ENCODE data around the gene TAF1D.
"Not testable (repeated sequence)": the region's sequence is repeated elsewhere in the genome, so short reads cannot be mapped to it uniquely, and the experiment has no call there.

The TAF1D gene

DNA sequence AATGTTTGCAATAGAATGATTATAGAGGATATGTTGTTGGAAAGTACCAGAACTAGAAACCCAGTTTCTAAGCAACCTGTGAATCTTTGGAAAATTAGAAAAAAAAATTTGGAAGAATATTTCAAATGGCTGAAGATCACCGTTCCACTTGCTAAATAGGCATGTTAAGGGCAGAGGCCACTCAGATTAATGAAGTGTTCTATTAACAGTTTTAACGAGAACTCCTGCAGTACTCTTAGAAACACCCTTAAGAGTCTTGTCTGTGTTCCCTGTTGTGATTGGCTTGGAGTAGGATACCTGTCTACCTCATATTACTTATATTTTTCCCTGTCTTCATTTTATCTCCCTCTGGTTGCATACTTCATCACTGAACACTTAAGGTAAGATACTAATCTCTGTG lies 4.8 kb upstream of the TAF1D start:
- DNase-seq, result no peak

- not testable (repeated sequence) for DNase-seq
These were observed 3.9 kb upstream of the TAF1D start for GRCh38 chr11:93745005-93745755.

DNA sequence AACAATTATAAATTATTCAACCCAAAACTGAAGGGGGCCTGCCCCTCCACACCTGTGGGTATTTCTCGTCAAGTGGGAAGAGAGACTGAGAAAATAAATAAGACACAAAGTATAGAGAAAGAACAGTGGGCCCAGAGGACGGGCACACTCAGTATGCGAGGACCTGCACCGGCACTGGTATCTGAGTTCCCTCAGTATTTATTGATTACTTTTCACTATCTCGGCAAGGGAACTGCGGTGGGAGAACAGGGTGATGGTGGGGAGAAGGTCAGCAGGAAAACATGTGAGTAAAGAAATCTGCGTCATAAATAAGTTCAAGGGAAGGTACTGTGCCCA lies 3.3 kb upstream of the TAF1D start:
- no peak for DNase-seq

DNA sequence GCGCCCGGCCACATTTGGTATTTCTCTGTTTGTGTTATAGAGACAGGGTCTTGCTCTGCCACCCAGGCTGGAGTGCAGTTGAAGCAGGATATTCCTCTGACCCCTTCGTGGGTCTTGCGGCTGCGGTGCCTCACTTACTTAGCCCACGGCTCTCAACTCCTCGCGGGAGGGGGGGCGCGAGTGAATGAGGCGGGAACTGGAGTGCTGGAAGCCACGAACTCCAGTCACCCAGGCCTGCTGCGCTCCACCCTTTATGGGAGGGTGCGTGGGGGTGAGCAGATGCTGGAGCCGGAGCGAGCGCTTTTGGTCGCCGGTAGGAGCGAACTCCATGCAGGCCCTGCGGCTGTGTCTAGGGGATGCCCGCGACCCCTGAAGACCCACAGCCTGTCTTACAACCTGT lies 2.0 kb upstream of the TAF1D start:
- no peak for DNase-seq

DNA sequence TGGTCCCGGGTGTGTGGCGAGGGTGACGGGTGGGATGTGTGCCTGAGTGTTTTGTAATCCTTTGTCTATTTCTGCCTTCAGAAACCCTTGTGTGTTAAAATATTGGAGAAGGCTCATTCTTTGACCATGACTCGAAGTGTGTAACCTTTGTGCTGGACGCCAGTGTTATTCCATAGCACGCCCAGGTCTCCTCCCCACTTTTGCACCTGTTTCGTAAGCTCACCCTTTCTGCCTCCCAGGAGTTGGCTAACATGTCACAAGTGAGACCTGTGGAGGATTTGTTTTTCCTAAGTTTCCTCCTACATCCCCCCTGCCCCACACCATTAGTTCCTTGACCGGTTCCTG lies 559 bp upstream of the TAF1D start:
- peak; percentile 58 for DNase-seq

DNA sequence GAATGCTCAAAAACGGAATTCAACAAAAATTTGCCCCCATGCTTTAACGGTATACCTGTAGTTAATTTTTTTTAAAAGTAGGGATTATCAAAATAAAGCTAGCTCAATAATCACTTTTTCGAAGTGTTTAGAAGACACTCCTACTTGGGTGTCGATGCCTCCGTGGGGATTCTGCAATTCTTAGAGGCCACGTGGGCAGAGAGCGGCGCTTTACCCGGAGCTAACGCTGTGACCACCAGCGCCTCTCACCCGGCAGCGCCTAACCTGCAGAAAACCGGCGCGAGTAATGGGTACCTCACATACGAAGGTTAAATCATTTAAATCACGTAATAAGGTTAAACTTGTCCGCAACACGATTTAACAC lies 583 bp downstream of the TAF1D start:
- peak; percentile 61 for DNase-seq

DNA sequence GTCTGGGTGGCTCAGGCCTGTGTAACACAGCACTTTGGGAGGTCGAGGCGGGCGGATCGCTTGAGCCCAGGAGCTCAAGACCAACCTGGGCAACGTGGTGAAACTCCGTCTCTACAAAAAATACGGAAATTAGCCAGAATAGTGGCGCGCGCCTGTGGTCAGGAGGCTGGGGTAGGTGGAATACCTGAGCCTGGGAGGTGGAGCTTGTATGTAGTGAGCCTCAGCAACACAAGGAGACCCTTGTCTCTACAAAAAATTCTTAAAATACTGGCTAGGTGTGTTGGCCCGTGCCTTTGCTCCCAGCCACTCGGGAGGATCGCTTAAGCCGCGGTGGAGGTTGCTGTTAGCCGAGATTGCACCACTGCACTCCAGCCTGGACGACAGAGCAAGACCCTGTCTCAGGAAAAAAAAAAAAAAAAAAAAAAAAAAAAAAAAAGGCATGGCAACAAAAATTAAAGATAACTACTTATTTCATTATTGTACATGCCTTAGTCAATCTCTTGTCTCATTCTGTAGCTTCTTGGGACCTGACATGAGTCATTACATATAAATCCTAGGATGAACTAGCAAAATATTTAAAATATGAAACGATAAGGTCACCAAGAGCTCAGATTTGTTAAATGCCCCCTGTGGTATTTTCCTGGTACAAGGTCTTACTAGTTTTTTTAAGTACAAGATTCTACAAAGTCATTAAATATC lies 1.1 kb downstream of the TAF1D start:
- no peak for DNase-seq

- no peak for DNase-seq
These were observed 2.6 kb downstream of the TAF1D start for GRCh38 chr11:93738647-93739081.

DNA sequence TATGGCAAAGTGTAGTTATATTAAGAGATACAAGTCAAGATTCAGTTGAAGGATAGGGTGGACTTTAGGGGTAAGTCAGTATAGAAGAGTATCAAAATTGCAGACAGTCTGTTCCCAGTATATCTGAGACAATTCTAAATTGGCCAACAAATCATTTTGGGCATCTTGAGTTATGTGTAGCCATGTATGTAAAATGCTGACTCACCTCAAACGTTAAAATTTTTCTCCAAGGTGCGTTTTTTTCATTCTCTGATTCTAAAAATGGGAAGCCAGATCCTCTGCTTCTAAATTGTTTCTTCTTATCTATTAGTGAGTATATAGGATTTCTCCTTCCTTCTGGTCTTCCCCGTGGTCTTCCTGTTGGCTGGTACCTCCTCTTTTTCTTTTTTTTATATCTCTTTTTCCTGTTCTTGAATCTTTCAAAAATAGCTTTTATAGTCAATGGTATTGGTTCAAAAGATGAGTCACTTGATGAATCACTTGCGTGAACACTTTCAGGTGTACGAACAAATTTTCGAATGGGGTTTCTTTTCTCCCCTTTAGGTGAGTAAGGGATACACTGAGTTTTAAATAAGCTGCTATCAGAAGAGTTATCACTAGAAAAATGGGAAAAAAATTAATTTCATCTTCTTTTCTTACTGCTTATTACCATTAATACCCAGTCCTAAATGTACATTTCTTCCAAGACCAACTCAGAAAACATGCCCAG lies 3.2 kb downstream of the TAF1D start:
- no peak for DNase-seq

- no peak for DNase-seq
These were observed 5.2 kb downstream of the TAF1D start for GRCh38 chr11:93736129-93736528.

- no peak for DNase-seq
These were observed 5.7 kb downstream of the TAF1D start for GRCh38 chr11:93735627-93736026.

- no peak for DNase-seq
These were observed 6.7 kb downstream of the TAF1D start for GRCh38 chr11:93734427-93735222.

DNA sequence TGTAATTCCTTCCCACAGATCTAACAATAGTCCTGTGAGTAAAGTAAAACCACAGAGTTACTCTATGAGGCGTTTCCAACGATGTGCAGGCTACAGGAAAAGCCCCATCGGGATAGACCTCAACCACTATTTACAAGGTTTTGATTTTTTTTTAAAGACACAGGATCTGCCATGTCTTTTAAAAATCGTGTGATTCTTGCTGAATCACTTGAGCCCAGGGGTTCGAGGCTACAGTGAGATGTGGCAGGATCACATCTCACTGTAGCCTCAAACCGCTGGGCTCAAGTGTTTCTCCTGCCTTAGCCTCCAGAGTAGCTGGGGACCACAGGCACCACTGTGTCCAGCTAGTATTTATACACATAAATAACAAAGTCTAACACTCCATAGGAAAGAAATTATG lies 7.8 kb downstream of the TAF1D start:
- DNase-seq, result no peak

DNA sequence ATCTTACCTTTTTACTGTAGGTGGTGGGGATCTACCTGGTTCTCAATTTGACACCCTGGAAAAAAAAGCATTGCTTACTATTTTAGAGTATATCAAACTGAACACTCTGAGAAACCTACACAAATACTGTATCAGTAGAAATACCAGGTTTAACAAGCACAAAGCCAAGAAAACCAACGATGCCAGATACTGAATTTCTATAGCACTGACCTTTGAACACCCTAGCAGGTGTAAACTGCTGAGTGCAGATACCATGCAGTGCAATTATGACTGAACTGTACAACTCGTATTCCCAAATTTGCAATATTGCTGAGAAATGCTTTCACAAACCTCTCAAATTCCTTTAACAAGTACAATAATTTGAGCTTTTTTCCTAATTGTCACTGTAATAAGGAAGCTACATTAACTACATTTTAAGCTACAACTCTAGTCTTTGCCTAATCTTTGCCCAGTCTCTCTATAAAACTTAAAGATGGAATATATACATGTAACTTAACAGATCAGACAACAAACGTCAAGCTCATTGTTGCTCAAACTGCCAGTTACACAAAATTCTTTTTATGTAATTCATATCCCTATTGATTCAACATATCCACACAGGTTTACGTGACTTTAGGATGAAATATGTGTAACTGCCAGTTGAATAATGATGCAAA lies 8.9 kb downstream of the TAF1D start:
- DNase-seq, result no peak

GRCh38 chr11:93730108-93731107 lies 10.9 kb downstream of the TAF1D start:
- no peak for DNase-seq

DNA sequence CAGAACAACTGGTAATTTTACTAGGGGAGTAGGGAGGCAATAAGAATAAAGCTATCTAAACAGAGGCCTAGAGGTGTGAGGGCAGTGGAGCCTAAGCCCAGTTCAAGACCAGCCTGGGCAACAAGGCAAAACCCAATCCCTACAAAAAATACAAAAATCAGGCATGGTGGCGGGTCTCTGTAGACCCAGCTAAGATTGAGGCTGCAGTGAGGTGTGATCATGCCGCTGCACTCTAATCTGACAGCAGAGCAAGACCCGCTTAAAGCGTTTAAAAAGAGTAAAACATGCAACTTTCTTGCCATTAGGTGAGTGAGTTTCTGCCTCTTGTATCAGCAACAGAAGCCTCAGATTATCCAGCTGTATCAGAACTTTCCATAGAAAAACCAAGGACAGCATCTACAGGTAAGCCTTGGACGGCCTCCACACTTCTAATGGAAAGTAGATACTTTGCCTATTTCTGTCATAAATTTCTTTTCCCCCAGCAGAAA lies 12.1 kb downstream of the TAF1D start:
- no peak for DNase-seq

GRCh38 chr11:93728792-93729128 lies 12.5 kb downstream of the TAF1D start:
- DNase-seq, result no peak

DNA sequence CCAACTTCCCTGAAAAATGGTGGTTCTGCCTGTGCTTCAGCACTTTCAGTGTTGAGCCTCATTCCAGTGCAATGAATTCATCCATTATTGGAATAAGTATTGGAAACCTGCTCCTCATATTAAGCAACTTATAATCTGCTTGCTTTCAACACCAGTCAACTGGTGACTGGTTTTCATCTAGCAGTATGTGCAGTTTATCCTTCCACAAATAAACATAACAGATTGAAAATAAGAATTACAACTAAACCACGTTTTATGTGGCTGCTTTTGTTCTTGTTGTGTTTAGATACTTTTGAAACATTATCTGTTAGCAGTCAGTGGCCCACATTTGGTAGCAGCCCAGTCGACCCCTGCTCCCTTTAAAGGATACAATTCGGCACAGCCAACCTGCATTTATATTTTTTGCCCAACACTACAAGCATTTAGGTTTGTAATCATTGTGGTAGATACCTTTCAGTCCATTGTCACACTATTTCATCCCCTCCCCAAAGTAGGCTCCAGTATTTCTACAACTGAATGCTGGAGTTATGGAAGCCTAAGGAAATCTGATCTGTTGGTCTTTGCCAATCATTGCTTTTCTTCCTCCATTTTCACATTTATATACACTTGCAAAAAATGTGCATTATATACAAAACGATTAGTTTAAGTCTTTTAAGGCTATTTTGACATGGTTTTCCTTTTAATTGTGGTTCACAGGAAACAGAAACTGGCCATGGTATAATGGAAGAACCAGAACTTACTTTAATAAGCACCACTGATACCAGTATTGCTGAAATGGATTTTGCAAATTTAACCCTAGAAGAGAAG lies 13.1 kb downstream of the TAF1D start:
- DNase-seq, result no peak

GRCh38 chr11:93724089-93724488 lies 17.2 kb downstream of the TAF1D start:
- no peak for DNase-seq

DNA sequence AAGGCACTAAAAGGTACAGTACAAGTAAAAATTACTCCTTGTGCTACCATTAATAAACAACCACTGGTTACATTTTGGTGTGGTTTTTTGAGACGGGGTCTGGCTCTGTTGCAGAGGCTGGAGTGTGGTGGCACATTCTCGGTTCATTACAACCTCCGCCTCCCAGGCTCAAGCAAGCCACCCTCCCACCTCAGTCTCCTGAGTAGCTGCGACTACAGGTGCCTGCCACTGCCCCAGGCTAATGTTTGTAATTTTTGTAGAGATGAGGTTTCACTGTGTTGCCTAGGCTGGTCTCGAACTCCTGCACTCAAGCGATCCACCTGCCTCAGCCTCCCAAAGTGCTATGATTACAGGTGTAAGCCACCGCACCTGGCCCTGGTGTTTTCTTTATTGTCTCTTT lies 20.8 kb downstream of the TAF1D start:
- DNase-seq, result no peak

GRCh38 chr11:93719310-93719709 lies 22.0 kb downstream of the TAF1D start:
- no peak for DNase-seq

Data from NCI-H774 (cell line).